Measurements from ENCODE around the gene TNIK.

TNIK gene

DNA sequence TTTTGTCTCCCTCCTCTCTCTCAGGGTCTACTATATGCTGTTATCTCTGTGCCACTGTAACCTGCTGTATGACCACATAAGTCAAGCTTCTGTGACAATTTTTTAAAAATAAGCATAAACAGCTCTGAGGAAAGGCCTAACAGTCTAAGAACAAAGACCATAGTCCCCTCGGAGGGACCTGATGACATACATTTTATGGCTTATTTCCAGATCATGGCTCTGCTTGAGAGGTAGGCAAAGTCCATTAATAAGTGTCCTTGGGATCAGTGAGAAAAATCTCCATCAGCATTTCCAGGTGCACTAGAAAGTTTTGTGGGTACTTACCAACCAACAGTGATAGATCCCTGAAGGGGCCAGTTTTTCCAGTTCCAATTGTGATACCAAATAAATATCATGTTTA is 123.8 kb downstream of the TNIK start:
- no peak for DNase-seq (ENCODE audit: low read depth)

DNA sequence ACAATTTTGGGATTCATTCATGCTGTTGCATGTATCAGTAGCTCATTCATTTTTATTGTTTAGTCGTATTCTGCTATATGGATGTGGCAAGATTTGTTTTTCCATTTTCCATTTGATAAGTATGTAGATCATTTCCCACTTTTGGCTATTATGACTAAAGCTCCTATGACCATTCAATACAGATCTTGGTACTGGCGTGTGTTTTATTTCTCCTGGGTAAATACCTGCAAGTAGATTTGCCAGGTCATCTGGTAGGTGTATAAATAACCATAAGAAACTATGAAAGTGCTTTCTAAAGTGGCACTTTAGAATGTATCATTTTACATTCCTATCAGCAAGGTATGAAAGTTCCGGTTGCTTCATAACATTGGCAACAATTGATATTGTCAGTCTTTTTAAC is 124.6 kb downstream of the TNIK start:
- no peak for DNase-seq (ENCODE audit: low read depth)

DNA sequence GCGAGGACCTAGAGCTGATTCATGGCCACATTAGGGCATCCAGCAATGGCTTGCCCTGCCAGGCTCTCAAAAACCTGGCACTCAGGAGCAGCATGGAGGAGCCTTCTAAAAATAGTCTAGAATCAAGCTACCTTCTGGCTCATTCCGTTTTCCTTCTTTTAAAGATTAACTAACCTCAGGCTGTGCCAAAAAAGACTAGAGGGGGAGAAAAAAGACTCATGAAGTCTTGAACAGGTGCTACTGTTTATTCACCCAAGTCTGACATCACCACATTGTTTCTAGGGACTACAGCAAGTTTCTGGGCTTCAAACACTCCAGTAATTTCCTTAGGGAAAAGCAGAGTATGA is 125.8 kb downstream of the TNIK start:
- DNase-seq (ENCODE audit: low read depth), result no peak

DNA sequence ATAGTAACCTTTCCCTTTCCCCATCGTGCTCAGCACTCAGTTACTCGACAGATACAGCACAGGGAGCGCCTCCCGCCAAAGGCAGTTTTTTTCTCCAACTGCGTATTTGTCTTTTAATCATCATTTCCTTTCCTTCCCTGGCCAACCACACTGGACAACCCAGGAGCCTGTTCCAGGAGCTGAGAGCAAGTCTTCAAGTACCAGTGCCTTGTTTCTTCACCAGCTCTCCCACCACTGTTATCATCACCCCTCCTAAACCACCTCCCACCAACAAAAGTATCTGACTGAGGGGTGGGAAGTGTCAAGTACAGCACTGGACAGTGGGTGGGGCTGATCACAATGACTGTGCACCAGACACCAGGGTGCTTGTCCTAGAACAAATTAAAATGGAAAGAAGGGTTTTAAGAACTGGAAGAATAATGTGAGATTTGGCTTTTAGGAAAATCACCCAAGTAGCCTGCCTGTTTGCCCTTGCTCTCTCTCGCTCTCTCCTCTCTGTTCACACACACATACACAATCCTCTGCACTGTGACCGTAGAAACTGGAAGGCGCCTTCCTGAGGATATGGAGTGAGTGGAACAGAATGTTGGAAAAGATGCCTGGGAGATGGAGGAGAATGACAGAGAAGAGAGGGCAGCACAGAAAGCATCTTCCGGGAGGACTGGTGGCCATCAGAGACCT is 126.3 kb downstream of the TNIK start:
- DNase-seq (ENCODE audit: low read depth), result no peak

DNA sequence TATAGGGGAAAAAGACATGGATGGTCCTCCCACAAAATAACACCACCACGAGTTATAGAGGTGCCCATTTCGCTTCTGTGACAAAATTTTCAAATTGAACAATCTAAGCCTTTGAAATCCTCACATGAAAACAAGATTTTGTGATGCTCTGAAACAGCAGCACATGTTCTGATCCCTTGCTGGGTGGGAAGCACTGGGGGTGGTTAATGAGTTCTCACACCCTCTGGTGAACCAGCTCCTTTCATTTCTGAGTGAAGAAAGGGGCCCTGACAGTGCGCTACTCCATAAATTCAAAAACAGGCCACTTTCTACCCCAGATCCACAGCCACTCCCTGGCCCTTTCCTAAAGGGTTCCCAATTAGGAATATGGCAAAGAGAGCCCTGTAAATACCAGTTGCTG is 129.3 kb downstream of the TNIK start:
- DNase-seq (ENCODE audit: low read depth), result no peak

DNA sequence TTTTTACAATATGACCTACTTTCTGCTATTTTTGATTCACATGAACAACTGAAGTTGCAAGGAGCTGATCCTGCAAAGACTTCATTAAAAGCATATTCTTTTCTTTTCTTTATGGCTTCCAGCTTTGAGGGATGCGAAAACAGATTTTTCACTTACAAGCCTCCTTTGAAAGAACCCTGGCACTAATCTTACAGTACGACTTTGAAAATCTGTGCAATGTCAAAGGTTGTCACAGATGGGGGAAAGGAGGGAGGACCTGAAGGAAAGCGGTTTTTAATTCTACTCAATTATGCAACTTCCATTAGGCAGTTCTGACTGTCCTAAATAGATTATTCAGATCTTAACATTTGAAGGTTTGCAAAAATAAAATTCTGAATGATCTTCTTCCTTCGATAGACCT is 130.5 kb downstream of the TNIK start:
- no peak for DNase-seq (ENCODE audit: low read depth)

DNA sequence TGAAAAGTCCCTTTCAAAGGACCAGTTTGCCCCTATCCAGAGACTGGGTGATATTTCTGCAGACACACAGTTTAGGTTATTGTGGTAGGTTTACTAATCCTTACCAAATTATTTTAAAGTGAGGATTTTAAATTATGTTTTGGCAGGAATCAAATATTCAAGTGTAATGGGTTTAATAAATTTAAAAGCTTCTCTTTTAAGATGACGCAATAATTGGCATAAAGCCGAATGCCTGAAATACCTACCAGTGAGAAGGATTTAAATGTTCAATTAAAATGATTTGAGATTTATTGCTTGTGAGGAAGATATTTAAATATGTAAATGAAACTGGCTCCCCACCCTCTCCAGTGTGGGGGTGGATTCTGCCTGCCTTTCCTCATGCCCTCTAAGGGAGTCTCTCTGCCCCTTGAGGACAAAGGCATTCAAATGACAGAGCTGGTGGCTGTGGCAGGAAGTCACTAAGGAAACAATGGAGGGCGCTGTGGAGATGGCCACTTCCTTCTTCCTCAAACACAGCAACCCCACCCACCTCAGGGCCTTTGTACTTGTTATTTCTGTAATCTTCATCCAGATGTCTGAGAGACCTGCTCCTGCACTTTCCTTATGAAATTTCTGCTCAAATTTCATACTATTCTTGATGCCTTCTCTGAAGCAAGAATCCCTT is 131.7 kb downstream of the TNIK start:
- DNase-seq (ENCODE audit: low read depth), result no peak

DNA sequence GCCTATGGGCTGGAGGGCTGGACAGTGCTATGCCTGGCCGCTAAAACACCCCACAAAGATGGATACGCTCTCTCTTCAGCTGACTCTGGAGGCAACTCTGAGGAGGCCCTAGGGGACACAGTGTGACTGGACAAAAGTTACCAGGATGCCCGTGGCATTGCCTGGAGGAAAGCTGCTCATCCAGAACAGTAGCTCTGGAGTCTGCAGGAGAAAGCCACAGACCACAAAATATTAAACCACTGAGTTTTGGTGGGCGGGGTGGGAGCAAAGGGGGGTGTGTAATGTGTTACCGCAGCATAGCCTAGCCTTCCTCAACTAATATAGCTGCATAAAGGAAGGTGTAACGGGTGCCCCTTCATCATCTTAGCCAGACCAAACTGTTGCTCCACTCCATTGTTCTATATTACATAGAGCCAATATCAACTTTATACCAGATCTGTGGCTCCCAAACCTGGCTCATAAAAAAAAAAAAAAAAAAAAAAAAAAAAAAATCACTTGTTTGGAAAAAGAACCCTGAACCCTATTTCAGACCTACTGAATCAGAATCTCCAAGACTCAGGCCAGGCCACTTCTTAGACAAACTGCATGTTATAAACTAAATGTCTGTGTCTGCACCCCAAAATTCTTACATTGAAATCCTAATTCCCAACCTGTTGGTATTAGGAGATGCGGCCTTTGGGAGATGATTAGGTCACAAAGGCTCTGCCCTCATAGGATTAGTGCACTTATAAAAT is 132.6 kb downstream of the TNIK start:
- no peak for DNase-seq (ENCODE audit: low read depth)

DNA sequence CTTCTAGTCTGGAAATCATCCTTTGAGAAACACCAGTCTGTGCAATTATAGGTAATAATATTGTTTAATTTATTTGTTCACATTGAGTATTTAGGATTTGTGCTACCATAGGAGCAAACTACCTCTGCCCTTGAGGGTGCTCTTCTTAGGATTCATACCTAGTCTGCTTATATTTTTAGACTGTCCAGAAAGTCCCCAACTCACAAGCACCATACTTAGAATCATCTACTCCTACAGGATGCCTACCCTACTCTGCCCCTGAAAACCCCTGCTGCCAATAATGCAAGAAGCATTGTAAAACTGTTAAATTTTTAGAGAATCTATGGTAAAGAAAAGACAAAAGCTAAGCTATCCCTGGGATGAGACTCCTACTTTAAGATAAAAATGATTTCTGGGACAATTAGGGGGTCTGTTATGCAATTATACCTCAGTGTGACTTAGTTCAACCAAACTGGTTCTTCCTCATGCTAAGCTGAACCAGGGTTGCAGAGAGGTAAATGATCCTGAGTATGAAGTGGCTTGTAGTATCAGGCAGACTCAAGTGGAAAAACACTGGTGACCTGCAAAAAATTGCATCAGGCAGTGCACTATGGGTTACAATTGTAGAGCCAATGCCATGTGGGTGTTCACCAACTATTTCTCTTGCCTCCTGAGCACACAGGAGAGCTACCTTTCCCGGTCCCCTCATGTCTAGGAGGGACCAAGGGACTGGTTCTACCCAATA is 133.3 kb downstream of the TNIK start:
- no peak for DNase-seq (ENCODE audit: low read depth)

DNA sequence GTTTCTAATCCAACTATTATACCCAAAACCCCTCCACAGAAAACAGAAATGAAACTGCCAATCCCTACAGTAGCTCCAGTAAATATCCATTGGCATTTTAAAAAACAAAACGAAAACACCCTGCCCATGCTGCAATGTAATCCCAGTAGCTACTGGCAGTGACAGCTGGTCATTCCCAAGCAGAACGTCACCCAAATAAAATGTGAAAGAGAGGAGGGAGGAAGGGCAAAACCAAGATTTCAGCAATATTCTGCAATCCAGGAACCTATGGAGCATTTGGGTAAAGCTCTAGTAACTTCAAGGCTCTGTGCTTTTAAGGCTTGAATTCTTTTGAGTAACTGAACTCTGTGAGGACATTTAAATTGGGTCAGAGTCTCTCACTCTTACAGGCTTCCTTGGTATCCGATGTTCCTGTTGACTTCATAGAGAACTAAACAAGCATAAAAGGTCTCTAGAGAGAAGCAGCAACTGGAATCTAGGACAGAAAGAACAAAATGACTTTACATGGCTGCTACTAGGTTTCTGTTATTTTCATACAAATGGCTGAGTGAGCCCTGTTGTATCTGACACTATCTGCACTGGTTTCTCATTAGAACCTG is 136.2 kb downstream of the TNIK start:
- DNase-seq (ENCODE audit: low read depth), result no peak

DNA sequence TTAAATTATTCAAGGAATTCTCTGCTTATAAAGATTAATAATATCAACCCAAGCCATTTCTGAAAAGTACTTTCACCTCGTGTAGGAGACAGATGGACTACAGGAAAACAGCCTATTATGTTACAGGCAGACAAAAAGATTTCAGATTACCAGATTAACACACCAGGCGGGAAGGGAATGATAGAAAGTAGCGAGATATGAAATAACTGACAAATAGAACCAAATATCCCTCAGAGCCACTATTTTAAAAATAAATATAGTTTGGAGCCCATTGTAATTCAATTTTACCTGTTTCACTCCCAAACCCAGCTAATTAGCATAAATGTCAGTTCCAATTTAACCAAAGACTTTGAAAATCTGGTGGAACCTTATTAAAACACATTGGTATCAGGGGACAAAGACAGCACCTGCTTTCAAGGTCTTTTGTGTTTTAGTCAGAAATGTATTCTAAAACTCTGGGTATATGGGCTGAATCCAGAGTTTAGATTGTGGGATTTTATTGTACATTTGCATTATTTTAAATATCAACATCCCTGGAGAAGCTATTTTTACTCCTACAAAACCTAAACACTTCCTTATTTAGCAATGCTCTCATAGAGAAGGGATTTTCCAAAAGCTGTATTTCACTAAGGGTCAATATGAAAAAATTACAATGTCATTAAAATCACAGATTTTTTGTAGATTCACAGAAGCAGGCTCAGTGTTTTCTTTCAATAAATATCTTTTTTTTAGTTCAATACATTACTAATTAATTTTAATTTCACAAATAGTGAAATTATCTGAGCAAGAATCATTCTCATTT is 138.4 kb downstream of the TNIK start:
- no peak for DNase-seq (ENCODE audit: low read depth)

DNA sequence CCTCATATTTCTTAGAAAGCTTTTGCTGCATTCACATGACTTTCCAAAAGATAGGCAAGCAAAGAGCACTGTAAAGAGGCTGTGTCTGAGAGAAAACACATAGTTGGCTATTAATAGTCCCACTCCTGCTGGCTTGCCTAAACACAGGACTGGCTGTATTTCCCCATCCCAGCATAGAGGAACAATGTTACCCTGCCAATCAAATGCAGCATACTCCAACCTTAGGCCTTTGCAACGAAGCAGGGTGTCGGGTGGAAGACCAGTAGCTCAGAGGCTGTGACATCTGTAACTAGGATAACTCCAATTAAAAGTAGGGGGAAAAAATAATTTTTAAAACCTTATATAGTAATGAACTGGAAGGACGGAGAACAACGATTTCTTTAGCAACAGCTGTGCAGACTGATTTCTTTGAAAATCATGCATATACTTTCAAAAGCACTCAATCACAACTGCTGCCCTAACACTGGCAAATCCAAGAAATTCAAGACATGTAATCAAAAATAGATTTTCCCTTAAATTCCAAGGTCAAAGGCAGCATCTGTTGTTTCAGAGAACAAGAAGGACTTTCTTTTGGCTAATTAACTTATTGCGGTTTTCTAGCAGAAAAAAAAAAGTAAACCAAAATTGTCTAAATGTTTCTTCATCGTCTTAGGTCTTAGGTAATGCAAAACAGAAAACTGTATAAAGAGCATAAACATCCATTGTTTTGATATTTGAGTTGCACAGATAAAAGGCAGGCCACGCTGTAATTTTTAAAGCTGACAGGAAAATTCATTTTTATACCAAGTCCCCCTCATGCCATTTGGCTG is 139.3 kb downstream of the TNIK start:
- no peak for DNase-seq (ENCODE audit: low read depth)

DNA sequence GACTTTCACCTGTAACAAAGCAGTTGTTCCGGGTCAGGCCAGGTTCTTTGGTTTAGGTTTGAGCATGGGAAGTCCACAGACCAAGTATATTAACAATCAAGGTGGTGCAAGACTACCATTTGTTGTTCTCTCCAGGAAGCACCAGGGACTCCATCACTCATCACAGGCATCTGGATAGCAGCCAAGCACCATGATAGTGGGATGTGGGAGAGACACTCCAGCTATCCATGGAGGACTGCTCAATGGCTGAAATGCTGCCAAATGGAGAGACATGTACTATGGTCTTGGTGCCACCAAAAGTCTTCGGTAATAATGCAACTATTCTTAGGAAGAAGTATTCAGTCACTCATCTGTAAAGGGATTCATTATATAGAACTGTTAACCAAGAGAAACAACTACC is 143.0 kb downstream of the TNIK start:
- no peak for DNase-seq (ENCODE audit: low read depth)

DNA sequence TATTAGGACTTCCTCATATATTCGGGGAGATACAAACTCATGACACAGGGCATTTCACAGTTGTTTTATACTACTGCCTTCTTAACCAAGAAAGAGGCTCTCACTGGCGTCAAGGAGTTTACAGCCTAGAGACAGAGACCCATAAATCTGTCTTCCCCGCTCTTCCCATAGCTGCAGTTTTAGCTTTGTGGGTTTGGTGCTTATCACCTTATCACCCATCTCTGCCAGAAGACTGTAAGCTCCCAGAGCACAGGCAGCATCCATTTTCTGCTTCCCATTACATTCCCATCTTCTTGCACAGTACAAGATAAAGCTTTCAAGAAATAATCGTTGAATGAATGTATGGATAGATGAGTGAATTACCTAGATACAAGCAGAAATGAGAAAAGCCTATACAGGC is 144.3 kb downstream of the TNIK start:
- DNase-seq (ENCODE audit: low read depth), result no peak

DNA sequence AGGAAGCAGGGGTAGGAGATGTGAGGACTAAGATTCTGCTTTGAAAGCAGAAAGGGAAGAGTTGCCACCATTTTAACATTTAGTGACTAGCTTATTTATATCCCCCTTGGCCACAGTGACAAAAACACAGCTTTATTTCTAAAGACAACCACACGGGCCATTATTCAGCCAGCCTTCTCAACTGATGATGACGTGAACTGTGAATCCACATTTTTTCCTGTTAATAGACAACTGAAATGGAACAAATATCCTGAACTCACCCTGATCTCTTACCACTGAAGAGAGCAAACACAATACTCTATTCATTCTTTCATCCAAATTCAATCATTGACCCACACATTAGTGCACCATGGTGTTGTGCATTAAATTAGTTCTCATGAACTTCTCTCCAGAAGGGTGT is 145.1 kb downstream of the TNIK start:
- DNase-seq (ENCODE audit: low read depth), result no peak

DNA sequence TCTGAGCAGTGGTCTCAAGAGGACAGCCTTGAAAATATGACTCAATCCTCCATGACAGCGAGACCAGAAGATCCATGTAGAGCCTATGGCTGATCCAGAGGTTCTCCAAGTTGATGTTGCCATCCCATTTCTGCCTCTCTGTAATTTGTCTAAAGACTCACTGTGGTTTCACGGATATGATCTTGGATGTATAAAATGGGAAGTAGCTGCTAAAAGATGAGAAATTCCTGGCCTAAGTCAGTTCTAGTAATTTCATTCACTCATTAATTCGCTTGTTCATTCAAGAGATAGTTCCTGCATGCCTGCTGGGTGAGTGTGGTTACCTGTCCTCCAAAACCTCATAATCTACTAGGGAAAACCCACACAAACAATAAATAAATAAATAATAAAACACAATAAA is 145.9 kb downstream of the TNIK start:
- no peak for DNase-seq (ENCODE audit: low read depth)

DNA sequence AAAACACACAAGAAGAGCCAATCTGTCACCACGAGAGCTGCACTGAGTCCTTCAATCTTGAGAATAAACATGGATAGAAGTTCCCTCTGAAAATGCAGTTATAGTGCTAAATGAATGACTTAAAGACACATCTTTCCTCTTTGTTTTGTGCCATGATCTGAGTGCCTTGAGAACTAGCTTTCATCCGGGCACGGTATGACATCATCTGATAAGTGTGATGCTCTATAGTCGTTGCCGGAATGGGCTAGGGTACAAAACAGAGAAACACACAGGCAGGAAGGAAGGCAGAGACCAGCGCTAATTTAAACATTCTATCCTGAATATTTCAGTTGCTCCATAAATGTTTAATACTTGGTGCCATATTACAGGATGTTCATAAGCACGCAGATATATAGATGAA is 146.5 kb downstream of the TNIK start:
- DNase-seq (ENCODE audit: low read depth), result no peak

DNA sequence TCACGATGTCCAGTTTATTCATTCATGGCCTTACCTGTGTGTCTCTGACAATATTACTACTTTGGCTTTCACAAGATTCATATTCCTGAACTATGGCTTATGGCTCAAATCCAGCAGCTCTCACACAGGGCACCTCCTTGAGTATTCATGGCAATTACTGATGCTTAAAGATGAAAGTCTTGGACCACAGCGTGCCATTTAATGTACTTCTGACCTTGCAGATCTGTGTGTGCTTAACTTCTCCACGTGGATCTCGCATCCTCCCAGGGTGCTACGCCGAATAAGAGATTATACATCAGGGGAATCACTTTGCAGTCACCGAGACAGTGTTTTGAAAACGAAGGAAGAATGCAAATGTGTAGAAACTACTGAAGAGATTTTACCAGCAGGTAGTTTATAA is 147.5 kb downstream of the TNIK start:
- no peak for DNase-seq (ENCODE audit: low read depth)

DNA sequence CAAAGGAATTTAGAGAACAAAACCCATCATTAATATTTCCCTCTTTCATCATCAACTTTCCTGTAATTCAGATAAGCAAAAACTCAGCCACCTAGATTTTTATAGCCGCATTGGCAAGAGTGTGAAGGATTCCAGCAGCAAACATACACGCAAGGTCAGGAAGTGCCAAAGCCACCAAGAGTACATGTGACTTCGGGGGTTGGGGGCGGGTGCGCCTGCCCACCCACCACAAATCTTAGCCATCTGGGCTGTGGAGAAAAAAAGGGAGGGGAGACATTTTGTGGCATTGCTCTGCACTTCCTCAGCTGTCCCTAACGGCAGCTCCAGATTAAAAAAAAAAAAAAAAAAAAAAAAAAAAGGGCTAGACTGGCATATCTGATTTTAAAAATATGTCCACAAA is 148.4 kb downstream of the TNIK start:
- DNase-seq (ENCODE audit: low read depth), result no peak

DNA sequence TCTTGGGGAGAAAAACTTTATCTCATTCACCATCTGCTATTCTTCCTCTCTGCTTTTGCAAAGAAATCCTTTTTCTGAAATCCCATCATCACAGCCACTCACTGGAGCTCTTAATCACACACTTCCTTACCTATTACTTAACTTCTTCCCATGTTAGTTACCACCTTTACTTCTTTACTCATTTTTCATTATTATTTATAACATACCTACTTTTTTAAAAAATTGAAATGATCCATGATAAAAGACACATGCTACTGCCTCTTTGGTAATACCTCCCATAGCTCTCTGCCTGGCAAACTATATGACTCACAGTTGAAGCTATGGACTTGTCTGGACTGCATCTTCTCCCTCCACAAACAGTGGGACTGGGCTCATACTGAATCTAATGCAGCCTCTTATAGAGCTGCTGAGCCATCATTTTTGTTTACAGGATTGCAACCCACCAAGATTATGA is 150.3 kb downstream of the TNIK start:
- DNase-seq (ENCODE audit: low read depth), result peak; percentile 37

DNA sequence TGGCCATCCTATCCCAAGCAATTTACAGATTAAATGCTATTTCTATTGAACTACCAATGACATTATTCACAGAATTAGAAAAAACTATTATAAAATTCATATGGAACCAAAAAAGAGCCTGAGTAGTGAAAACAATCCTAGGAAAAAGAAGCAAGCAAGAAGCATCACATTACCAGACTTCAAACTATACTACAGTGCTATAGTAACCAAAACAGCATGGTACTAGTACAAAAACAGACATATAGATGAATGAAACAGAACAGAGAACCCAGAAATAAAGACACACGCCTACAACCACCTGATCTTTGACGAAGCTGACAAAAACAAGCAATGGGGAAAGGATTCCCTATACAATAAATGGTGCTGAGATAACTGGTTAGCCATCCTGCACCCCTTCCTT is 152.2 kb downstream of the TNIK start:
- no peak for DNase-seq (ENCODE audit: low read depth)

Measured in stromal cell of bone marrow (primary cell).